ENCODE measurements around the gene CSRP1.
"Not testable (repeated sequence)": the region's sequence is repeated elsewhere in the genome, so short reads cannot be mapped to it uniquely, and the experiment has no call there.

CSRP1 gene

DNA sequence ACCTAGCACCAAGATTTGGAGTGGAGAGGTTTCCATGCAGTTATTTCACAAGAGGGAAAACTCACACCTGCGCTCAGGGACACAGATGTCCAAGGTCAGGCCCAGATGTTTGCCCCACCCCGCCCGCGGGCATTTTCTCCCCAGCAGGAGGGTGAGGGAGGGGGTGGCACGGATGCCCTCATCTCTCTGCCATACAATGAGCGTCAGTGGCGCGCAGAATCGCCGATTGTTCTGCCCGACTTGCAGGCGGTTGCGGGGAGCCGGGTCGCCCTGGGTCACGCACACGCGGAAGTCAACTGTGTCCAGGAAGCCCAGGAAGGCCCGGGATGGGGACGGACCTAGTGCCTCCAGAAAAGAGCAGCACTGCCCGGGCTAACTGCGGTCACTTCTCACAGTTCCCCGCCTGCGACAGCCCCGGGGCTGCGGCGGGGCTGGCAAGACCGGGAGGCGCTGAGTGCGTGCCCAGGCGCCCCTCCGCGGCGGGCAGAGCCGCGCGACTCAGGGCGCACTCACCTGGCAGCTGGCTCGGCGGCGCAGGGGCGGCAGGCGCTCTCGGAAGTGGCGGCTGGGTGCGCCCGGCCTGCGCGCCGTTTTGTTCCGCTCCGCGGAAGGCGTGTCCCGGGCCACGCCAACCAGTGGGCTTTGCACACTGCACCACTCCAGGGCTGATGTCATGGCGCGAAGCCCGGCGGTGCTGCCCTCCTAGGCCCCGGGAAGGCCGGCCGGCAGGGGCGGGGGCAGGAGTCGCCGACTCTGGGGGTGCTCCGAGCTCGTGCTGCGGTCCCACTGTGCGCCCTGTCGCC, at the start of gene CSRP1:
Gene CSRP1, minus strand, starts transcription at position 567 of the 803 bp plus-strand sequence. CDS start 10,820 bp downstream, outside the sequence.
- DNase-seq (ENCODE audit: extremely low read depth in 1 of 2, low read depth in 1 of 2) = peak; percentile 30 to 69

DNA sequence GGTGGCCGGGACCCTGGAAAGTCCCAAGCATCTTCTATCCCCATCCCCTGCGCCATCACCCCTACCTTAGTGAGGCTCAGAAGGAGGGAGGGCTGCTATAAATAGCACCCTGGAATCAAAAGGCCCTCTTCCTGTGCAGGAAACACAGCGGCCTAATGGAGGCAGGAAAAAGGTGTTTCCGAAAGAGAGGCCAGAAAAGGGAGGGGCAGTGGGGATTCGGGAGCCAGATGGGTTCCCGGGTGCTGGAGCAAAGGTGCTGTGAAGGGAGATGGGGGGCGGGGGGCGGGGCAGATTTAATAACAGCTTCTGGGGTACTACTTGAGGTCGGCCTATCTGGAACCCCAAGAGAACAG, 48.6 kb upstream of the CSRP1 start:
- DNase-seq (ENCODE audit: extremely low read depth in 1 of 2, low read depth in 1 of 2) = no peak

DNA sequence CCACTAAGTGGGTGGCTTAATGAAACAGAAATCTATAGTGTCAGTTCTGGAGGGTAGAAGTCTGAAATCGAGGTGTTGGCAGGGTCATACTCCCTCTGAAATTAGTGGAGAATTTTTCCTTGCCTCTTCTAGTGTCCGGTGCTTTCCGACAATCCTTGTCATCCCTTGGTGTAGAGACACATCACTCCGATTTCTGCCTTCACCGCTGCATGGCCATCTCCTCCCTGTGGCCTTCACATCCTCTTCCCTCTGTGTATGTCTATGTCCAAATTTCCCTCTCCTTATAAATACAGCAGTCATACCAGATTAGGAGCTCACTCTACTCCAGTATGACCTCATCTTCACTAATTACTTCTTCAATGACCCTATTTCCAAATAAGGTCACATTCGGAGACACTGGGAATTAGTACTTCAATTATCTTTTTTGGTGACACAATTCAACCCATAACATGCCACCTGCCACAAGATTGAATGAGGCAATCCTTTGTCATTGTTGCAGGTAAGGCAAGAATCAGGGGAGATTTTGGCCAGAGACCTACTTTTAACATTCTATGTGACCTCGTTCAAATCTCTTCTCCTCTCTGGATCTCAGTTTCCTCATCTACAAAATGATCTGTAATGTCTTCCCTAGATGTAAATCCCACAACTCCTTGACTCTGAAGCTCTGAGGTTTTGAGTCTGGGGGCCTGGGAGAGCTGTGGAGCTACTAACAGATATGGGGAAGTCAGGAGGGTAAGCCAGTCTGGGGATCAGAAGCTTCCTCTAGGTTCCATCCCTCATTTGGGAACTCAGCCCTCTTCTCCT, 48.1 kb upstream of the CSRP1 start:
- no peak for DNase-seq (ENCODE audit: extremely low read depth in 1 of 2, low read depth in 1 of 2)

DNA sequence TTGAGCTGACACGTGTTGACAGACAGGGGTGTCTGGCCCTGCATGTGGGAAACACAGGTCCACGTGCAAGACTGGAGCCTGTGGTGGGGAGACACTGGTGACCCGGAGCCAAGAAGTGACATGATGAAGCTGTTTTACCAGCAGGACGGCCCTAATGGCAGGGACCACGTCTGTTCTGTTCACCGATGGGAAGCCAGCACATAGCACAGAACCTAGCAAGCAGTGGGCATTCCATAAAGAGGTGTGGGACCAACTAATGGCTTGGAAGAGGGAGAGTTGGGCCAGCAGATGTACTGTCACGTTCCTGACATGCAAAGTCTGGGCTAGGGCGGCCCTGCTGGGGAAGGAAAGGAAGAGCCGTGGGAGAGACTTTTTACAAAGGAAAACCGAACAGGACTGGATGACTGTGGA, 47.3 kb upstream of the CSRP1 start:
- DNase-seq (ENCODE audit: extremely low read depth in 1 of 2, low read depth in 1 of 2) = no peak

DNA sequence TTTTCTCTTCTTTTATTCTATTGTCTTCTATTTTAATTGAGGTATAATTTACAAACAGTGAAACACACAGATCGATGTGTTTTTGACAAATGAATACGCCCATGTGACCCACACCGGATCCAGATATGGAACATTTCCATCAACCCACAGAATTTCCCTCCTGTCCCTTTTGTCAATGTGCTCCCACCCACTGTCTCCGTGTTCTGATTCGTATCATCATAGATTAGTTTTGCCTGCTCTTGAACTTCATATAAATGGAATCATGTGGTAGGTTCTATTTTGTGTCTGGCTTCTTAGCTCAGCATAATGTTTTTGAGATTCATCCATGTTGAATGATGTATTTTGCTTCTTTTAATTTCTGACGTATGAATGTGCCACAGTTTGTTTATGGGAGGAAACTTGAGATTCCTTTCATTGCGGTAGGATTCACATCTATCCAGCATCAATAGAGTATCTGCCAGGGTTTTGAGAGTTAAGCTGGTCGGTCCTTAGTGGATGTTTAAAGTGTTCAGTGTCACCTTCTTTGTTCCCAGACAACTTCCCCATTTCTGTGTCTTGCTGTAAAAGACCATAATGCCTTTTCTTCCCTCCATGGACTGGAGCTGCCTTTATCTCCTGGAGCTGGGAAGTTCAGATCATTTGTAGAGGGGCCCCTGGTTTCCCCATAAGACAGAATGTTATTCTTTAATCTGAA, 46.7 kb upstream of the CSRP1 start:
- DNase-seq (ENCODE audit: extremely low read depth in 1 of 2, low read depth in 1 of 2) = no peak

DNA sequence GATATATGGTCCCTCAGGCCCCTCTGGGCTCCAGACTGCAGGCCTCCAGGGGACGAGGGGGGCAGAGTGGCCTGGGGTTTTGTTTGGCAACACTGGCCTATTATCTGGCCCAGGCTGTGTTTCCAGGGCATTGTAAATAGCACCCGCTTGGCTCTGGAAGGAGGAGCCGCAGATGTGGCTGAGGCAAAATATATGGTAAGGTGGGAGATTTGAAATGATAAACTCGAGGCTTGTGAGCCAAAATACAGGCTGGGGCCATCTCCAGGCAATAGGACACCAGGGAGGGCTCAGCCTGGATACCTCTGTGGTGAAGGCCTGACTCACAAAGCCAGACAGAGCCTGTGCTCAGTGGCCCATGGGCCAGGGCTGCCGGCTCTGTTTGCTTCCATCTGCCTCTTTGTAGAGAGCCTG, 46.0 kb upstream of the CSRP1 start:
- DNase-seq (ENCODE audit: extremely low read depth in 1 of 2, low read depth in 1 of 2) = no peak

DNA sequence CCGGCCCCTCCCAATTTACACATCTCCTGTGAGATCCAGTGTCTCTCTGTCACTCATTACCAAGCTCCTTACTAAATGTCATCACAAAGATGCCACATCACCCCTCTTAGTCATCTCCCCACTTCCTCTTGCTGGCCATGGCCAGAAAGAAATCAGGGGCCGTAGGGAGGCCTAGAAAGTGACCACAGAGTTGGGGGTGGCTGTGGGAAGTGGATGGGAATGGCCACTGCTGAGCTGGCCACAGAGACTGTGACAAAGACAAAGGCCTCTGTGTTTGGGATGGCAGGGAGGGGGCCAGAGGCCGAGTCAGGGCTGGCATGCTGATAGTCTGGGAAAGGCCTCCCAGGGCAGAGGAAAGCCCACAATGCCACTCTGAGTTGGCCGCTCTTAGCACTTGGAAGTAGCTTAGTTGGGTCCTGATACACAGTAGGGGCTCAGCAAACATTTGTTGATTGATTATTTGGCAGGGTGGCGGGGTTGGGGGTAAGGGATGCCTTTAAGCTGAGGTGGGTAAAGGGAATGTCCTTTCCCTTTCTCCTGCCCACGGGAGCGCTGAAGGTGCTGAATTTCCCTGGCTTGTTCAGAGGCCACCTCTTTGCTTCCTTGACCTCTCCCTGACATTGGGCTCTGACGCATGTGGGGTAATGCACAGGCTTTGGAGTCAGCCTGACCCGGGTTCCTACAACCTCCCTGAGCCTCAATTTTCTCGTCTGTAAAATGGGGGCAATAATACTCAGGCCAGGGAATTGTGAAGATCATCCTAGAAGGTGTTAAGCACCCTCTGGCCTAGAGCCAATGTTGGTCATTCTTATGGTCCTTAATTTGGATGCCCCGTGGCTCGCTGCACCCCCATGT, 45.2 kb upstream of the CSRP1 start:
- DNase-seq (ENCODE audit: extremely low read depth in 1 of 2, low read depth in 1 of 2) = no peak

DNA sequence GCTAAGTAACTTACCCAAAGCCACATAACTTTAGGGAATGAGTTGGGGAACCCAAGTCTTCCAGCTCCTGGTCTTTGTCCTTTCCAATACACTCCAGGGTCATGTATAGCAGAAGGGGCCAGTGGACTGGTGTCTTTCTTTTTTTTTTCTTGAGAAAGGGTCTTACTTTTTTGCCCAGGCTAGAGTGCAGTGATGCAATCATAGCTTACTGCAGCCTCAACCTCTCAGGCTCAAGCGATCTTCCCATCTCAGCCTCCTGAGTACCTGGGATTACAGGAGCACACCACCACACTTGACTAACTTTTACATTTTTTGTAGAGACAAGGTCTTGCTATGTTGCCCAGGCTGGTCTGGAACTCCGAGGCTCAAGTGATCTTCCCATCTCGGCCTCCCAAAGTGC, 44.2 kb upstream of the CSRP1 start:
- no peak for DNase-seq (ENCODE audit: extremely low read depth in 1 of 2, low read depth in 1 of 2)

DNA sequence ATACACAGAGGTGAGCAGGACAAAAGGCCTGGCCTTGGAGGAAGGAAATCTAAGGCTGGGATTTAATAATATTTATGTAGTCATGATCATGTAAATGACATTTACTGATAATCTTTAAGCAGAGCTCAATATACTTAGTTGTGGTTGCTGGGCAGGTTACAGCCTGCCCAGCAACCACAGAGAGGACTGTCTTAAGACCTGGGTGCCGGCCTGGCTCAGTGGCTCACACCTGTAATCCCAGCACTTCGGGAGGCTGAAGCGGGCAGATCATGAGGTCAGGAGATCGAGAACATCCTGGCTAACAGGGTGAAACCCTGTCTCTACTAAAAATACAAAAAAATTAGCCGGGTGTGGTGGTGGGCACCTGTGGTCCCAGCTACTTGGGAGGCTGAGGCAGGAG, 42.6 kb upstream of the CSRP1 start:
- DNase-seq (ENCODE audit: extremely low read depth in 1 of 2, low read depth in 1 of 2) = not testable (repeated sequence)

DNA sequence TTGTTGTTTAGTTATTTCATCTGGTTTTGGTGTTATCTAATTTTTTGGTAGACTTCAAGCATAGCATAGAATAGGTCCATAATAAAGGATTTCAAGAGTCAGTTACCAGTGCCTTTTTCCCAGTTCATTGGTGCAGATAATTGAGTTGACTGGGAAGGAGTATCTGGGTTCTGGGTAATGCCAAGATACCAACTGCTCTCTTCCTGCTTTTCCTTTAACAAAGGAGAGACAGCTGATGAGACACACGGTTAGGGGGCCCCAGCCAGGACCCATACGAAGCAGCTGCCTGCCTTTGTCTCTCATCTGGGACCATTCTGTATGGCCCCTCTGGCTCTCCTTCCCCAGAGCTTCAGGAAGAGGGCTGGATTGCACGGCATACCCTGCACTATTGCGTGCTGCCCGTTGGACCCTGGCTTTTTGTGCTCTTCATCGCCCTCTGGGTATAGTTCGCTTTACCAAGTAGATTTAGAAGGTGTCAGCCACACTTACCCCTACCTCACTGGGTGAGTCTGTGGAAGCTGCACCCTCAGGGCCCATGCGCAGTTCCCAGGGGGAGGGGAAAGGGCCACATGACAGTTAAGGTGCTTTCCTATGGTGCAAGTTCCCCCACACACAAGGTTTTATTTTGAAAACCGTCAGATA, 39.0 kb upstream of the CSRP1 start:
- no peak for DNase-seq (ENCODE audit: extremely low read depth in 1 of 2, low read depth in 1 of 2)

DNA sequence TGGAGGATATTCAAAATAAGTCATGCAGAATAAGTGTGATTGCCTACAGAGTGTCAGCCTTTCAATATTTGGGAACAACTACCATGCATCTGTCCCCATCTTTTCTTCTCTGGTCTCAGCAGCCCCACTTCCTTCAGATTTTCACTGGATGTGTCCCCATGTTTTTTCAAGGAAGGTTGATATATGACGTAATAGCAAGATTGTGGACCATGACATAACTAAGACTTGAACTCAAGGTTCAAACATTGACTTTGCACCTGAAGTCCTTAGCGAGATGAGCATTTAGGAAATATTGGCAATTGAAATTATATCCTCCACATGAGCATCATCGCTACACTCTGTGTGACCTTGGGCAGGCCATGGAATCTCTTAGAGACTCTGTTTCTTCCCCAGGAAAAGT, 37.8 kb upstream of the CSRP1 start:
- DNase-seq (ENCODE audit: extremely low read depth in 1 of 2, low read depth in 1 of 2) = no peak

DNA sequence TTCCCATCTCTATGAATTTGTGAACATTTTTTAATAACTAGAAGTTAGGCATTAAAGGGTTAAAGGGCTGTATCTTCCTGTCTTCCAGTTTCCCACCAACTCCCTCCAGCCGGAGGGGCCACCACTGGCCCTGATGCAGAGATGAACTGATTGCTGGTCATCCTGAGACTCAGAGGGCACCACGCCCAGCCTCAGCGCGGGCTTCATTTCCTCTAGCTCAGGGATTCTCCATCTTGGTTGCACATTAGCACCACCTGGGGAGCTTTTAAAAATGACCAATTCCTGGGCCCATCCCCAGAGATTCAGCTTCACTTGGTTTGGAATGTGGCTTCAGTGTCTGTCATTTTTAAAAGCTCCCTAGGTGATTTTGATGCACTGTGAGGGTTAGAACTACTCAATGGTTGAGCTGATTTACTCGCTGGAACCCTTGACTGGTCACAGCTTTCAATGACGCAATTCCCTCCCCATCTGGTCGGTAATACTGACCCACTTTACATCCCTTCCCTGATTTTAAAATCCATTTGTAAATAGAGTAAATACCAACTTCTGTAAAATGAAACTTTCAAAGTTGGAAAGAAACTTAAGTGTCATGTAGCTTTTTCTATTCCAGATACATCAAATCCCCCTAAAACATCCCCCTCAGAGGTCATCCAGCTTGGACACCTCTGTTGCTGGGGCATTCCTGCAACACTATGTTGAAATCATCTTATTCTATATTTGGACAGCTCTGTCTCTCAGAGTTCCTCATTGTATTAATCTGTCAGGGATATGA, 37.1 kb upstream of the CSRP1 start:
- DNase-seq (ENCODE audit: extremely low read depth in 1 of 2, low read depth in 1 of 2) = no peak

DNA sequence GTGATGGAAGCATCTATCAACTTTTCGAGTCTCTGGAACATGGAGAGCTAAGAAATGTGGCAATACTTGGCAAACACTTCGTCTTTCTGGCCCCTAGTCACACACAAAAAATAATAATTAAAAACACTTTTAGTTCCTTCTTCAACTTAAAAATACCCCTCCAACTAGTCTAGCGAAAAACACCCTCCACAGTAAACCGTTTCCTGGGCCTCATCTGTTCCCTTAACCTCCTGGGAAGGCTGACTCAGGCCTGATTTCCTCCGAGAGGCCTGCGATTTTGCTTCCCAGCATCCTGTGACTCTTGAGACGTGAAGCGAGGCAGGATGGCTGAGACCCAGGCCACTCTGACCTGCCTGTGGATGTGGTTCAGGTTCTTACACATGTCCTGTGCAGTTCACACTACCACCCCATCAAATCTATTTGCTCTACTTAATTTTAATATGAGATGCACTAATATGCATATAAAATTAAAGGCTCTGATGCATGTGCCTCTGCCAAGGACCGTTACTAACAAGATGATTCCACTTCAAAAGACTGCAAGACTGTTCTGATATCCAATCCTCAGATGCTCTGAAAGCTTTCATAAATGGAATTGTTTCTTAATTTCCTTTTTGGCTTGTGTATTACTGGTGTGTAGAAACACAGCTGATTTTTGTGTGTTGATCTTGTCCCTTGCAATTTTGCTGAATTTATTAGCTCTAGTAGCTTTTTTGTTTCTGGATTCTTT, 35.5 kb upstream of the CSRP1 start:
- DNase-seq (ENCODE audit: extremely low read depth in 1 of 2, low read depth in 1 of 2) = no peak

DNA sequence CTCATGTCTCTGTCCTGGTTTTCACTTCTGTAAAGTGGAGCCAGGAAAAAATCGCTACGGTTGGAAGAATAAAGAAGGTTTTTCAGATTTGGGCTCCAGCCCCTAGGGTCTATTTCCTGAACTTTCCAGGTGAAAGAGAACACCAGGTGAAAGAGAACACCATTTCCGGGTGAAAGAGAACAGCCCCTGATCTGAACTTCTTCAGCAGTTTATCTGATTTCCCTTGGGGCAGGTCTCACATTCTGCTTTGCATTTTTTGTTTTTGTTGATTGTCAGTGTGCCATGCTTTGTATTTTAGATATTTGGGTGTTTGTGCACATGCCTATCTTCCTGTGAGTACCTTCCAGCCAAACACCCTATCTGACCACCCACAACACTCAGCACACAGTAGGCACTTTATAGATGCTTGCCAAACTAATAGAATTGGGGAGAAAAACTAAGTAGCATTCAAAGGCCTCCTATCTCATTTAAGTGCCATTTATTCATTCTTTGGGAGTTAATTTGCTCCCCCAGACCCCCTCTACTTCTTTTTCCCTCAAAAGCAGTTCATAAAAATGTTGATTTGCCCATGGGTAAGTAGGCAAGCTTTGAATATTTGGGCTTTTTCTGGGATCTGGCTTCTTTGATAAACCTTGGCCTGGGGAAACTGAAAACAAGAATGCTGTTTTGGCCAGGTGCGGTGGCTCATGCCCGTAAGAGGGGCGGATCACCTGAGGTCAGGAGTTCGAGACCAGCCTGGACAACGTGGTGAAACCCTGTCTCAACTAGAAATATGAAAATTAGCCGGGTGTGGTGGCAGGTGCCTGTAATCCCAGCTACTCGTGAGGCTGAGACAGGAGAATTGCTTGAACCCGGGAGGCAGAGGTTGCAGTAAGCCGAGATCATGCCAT, 34.2 kb upstream of the CSRP1 start:
- no peak for DNase-seq (ENCODE audit: extremely low read depth in 1 of 2, low read depth in 1 of 2)

DNA sequence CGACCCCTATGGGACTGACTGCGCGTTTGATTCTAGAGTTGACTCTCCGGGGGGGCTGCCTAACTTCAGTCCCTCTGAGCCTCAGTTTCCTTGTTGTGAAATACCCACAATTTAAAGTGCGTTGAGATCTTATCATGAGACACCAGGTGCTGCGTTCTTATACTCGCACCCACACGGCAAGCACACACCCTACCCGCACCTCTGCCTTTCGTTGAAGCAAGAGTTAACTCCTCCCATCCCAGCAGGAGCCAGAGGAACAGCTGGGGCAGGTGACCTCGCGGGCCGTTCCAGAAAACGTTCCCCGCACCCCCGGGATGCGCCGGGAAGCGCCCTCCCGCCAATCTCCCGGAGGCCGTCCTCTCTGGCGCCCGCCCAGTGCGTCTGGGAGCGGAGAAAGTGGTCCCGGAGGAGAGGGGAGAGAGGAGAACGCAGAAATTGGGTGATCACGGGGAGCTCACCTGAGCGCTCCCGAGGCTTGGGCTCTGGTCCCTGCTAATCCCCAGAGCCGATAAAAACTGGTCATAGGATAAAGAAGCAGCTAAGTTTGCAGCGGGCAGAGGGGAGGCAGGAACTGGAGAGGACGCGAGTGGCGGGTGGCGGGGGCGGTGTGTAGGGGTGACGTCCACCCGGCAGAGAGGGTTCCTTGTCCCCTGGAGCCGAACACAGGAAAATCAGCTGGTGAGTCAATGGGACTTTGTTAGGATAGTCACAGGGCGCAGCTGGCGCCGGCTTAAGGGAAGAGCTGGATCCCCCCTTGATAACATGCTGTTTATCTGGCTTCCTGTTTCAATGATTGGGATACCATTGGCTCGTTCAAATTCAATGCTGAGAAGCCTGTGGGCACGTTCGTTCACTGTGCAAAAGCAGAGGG, 32.9 kb upstream of the CSRP1 start:
- DNase-seq (ENCODE audit: extremely low read depth in 1 of 2, low read depth in 1 of 2) = no peak

DNA sequence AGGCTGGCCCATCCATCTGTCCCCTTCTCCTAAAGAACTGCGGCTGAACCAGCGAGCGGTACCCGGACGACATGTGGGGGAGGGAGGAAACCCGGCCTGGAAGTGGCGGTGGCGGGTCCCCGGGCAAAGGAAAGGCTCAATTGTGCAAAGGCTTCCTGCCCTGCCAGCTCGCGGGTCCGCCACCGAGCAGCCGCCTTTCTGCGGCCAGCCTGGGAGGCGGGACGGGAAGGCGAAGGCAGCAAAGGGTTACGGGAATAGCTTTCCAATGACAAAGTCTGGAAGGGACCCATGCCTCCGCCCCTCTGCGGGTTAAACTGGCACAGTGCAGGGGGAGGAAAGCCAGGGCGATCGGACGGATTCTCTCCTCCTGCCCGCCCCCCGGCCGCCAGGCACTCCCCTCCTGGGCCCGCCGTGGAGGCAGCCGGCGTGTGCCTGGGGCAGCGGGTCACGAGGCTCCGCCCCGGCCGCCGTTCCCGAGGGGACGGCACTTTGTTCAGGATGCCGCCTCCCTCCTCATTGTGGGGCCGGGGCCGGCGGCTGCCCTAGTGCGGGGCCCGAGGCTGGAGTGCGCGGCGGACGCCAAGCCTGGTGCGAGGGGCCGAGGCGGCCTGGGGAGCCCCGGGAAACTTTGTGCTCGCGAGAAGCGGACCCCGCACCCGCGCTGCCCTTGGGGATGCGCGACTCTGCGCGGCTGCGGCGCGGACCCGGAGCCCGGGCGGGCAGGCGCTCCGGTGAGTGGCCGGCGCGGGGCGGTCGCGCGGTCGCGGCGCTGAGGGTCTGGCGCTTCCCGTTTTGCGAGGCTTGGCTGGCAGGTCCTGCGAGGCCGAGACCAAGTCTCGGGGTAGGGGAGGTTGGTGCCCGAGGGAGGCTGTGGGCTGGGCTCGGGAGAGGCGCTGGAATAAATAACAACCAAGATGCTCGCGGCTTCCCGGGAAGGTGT, 32.0 kb upstream of the CSRP1 start, which contains the start of gene NAV1:
Gene NAV1, plus strand, starts transcription at position 516 of the 940 bp plus-strand sequence. CDS start 83,758 bp downstream, outside the sequence.
- DNase-seq (ENCODE audit: extremely low read depth in 1 of 2, low read depth in 1 of 2) = no peak

Measured in activated CD8-positive, alpha-beta memory T cell treated with anti-CD3 and anti-CD28 coated beads for 1 hour (primary cell).